ENCODE data around the gene UXS1. TPM values are rescaled to one million over a fixed set of nuclear protein-coding genes. Genes with fewer than 3 reads are reported as not detected.

The UXS1 gene
- polyA plus RNA-seq, 3 donors, result 75.0 to 85.4 (median 78.9) TPM

DNA sequence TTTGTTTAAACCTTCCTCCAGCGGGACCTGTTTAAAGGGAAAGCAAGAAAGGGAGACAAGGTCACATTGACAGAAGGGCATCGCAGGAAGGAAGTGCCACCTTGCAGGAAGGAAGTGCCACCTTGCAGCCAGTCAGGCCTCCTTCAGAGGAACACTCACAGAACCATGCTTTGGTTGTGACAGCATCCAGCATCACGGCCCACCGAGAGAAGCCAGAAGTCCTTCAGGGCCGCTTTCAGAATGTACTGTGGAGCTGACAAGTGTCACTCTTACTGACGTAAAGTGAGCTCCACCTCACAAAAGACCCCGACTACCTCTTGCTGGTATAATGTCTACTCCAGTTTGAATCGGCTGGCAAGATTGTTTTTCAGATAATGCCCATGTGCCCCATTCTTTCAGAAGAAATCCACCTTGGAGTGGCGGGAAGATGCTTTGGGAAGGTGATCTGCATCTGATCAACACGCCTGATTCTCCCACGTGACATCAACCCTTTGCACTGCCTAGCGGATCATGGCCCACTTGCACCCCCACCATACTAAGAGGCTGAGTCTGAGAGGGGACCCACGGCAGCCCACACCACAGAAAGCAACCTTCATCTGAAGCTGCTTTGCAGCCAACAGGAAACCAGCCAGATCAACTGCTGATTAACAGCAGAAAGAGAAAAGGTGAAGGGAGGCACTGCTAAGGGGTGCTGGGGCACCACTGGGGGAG lies 99.8 kb downstream of the UXS1 start:
- DNase-seq (ENCODE audit: low read depth in 3 of 3, low spot score in 2 of 3), result no peak

DNA sequence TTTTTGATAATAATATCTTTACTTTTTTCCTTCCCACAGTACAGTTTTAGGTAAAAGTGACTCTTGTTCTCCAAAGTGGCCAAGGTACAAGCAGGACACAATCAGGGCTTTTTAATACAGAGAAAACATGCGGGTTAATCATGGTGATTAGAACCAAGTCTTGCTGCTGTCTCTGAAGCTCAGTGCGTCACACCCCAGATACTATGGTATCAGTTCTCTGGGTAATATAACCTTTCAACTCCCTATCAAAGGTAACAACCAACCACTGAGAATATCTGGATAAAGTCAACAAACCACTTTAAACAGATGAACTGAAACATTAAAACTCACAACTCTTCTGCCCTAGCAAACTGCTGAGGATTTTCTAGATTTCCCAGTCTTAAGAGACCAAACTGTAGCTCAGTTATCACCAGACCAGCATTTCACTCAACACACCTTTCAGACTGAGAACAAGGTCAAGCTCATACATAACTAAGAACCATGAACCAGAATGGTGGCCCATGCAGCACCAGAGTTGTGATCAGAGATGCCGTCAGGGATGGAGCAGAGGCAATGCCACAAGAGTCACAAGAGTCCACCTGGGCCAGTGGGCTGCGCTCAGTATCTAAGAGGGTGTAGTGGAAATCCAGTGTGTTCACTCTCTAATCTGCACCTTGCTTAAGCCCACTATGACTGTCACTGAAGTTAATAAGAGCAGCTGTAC lies 103.0 kb downstream of the UXS1 start:
- no peak for DNase-seq (ENCODE audit: low read depth in 3 of 3, low spot score in 2 of 3)

DNA sequence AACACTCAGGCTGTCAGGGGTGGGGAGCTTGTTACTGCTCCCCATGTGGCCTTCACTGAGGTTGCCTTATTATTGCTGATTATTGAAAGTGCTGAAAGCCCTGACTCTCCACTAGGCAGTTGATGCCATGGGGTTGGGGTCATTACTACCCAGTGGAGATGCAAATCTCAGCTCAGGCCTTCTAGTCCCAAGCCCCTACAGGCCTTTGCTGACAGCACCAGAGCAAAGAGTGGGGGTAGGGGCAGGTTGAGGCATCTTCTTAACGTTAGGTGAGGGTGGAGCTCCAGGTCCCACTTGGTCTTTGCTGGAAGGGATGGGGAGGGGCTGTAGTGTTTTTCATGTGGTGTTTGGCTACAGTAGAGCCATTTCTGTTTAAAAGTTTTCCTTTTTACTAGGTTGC lies 104.5 kb downstream of the UXS1 start:
- DNase-seq (ENCODE audit: low read depth in 3 of 3, low spot score in 2 of 3), result no peak

DNA sequence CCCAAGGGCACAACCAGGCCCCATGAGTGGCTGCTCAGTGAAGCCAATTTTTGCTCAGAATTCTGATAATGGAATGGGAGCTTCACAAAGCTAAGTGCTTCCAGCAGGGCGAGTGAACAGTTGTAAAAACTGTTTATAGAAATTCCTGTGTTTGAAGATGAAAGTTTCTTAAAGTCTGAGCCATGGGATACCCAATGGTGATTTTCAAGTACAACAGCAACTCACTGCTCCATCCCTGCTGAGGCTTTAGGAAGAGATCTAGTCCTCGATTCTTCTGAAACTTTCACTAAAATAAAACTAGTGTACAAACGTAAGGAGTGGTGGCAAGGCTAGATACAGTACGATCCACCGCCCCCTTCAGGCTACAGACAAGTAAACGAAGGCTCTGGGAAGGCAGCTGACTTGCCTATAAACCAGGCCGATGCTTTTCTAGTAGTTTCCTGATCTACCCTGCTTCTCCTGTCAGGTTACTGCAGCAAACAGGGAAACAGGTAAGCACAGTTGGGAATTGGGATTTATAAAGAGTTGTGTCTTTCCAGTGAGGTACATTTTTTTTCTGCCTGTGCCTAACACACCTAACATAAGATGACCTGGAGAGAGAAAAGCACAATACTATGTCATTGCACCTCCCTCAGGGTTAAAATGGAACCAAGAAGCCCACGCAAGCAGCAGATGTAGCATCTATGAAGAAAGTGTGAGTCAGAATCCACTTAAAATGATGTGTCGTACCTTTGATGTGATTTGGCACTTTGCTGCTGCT lies 108.7 kb downstream of the UXS1 start:
- no peak for DNase-seq (ENCODE audit: low read depth in 3 of 3, low spot score in 2 of 3)

DNA sequence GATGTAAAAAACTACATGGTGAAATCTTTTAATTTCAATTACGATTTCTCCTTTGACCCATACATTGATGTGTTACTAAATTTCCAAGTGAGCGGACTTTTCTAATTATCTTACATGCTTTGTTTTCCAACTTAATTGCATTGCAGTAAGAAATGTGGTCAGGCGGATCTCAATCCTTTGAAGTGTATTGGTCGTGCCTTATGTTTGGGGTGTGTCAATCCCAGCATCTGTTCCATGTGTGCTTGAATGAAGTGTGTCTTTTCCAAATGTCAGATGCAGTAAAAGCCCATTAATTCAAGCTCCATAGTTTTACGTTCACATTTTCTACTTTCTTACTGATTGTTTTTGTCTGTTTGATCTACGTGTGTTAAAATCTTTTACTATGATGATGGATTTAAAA lies 113.1 kb downstream of the UXS1 start:
- DNase-seq (ENCODE audit: low read depth in 3 of 3, low spot score in 2 of 3), result no peak

DNA sequence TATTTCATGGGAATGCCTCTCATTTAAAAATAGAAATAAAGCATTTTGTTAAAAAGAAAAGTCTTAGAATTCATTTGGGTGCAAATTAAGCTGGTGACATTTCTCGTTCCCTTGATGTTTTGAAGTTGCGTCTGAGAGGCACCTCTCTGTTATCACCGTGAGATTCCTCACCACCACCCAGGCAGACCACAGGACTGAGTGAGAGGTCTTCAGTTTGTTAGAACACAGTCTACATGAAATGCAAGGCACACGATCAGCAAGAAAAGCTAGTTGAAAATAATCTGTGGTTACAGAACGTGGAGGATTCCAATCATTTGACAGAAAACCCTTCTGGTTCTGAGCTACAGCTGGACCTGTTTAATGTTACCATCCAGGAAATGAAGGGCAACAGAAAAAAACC lies 116.0 kb downstream of the UXS1 start:
- no peak for DNase-seq (ENCODE audit: low read depth in 3 of 3, low spot score in 2 of 3)

DNA sequence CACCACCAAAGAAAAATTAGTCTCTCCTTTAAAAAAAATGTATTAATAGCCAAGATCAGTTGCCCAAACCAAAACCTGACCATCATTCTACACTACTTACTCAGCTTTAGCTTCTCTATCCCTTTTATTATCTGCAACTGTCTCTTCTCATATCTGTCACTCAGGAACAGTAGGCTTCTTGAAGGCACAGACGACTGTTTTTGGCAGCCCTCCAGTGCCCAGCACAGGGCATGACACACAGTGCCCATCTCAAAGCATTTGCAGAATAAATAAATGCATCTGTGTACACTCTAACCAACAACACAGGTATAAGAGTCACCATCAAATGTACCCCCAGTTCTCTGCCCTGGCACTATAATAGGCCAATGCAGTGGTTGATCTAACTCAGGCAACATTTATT lies 117.2 kb downstream of the UXS1 start:
- DNase-seq (ENCODE audit: low read depth in 3 of 3, low spot score in 2 of 3), result no peak

DNA sequence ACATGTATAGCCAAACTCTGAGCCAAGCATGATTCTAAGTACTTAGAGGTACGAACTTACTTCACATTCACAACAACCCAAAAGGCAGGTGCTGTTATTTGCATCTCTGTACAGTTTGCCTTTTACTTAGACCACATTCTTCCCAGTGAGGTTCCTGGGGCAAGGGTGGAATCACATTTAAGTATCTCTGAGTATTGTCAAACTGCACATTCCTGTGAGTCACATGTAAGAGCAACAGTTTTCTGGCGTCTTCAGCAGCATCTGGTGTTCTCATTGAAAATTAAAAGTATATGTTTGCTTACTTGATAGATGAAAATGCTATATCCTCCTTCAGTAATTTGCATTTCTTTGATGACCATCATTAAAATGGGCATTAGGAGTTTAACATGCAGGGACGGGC lies 119.1 kb downstream of the UXS1 start:
- DNase-seq (ENCODE audit: low read depth in 3 of 3, low spot score in 2 of 3), result no peak

DNA sequence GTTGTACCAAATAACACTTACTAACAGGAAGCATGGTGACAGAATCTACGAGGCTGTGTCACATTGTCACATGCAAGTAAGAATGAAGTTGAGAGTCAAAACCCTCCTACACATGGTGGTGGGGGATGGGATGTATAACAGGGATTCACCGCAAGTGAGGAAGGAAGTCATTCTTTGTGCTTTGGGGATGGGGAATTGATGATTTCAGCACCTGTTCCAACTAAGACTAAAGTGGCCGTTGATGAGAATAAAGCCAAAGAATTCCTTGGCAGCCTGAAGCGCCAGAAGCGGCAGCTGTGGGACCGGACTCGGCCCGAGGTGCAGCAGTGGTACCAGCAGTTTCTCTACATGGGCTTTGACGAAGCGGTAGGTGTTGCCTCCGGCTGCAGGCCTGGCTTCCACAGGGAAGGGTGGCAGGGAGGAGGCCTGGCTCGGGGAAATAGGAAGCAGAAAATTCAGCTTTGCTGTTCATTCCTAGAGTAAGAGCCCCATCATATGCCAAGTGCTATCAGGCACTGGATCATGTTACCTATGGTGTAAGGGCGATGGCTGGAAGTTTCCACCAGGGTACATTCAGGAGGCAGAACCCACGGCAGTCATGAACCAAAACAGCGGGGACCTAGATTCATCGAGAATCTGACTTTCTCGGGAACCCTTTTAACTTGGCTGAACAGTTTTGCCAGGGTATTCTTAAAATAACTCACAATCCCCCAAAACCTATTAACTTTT lies 120.3 kb downstream of the UXS1 start:
- no peak for DNase-seq (ENCODE audit: low read depth in 3 of 3, low spot score in 2 of 3)

DNA sequence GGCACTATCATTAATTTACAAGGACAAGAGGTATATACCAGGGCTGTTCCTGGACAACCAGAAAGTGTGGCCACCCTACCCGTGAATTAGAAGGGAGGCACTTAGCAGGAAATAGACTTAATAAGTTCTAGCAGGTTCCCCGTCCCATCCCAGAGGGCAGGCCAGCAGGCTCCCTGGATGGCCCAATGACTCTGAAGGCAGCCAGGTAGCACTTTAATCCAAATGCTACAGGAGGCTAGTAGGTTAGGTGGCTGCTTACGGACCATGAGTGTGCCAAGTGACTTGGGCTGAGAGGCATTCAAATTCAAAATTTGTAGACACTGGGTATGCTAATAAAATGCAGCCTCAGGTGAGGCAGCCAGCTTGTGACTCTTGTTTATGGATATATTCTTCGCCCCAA lies 123.9 kb downstream of the UXS1 start:
- DNase-seq (ENCODE audit: low read depth in 3 of 3, low spot score in 2 of 3), result no peak

DNA sequence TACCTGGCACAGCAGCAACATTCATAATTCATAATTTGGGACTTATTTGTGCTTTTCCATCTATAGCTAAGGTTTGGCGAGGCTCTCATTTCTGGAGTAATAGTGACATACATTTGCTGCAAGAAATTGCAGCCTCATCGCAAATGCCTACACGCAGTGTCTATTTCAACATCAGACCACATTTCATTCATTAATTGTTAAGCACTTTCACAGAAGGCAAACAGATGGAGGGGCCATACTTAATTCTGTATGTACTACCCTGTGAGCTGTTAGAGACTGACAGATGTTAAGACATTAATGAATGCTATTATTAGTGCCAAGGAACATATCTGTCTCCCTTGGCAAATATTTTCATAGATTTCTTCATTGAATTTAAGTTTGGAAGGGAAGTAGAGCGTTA lies 125.7 kb downstream of the UXS1 start:
- no peak for DNase-seq (ENCODE audit: low read depth in 3 of 3, low spot score in 2 of 3)

DNA sequence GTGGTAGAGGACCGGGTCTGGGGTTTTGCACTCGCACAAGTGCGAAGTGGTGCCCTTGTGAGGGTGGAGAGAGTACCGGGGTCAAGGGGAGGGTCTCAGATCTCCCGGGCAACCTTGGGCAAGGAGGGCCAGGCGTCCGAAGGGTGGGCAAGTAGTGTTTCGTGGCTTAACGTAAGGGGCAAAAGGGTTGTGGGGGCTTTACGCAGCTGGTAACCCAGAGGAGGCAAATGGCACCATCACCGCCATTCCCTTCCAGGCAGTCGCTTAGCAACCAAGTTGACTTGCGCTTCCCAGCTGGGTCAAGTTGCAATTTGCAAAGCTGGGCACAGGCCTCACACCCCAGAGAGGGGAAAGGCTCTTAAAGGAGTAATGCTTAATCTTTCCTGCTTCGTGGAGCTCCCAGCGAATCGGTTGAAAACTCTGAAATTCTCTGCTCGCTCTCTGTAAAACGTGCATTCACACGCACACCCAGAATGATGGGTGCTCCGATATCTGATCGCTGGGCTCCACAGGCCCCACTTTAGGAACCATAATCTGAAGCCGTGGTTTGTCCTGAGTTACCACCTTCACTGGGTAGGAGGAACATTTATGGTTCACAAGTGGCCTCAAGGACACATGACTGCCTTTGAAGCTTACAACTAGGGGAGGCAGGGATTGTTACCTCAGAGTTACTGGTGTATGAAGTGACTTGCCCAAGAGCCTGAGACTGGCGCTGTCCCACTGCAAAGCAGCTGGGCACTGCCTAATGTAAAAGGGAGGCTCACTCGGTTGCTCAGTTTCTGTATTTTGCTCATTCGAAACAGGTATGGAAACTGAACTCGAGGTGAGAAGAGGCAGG lies 127.9 kb downstream of the UXS1 start:
- no peak for DNase-seq (ENCODE audit: low read depth in 3 of 3, low spot score in 2 of 3)

DNA sequence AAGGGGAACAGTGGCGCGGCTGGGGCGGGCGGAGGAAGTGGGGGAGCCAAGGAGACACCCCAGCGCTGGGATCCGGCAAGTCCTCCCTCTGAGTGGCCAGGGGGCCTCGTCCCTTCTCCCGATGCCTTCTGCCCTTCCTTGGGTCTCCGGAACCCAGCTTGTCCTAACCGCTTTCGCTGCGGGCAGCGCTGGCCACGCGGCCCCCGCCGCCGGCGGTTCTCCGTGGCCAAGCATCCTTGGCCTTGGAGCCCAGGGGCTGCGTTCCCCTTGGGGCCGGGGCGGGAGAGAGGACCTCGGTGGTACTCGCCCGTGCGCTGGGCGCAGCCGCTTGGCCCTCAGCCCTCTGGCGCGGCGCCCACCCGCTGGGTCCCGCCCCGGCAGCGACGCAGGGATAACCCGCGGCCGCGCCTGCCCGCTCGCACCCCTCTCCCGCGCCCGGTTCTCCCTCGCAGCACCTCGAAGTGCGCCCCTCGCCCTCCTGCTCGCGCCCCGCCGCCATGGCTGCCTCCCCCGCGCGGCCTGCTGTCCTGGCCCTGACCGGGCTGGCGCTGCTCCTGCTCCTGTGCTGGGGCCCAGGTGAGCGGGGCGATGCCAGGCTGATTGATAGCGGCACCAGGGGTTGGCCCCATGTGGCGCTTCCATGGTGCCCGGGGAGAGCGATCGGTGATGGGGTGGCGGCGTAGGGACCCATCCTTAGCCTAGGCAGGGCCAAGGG lies 128.7 kb downstream of the UXS1 start:
- DNase-seq (ENCODE audit: low read depth in 3 of 3, low spot score in 2 of 3), result no peak

DNA sequence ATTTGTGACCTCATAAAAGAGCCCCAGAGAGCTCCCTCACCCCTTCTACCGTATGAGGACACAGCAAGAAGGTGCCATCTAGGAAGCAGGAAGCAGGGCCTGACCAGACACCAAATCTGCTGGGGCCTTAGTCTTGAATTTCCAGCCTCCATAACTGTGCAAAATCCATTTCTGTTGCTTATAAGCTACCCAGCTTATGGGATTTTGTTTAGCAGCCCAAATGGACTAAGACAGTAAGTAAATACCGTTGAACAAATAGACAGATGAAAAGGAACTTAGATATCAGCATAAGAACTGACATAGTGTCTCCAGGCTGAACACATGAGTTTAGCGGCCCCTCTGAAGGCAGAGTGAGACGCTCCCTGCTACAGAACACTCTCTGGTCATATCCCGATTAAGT lies 130.9 kb downstream of the UXS1 start:
- DNase-seq (ENCODE audit: low read depth in 3 of 3, low spot score in 2 of 3), result no peak

DNA sequence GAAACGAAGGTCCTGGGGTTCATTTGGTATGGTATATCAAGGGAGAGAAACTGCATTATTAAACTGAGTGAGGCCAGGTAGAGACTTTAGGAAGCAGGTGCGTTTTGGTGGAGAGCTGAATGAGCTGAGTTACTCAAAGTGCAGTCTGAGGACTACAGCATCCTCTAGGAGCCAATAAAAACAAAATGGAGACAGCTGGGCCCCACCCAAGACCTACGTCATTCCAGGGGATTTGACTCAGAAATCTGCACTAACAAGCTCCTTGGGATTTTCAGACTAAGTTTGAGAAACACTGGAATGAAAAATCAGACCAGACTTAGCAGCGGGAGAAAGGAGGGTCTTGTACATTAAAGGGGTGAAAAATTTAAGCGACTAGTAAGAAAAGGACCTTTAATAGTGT lies 131.5 kb downstream of the UXS1 start:
- no peak for DNase-seq (ENCODE audit: low read depth in 3 of 3, low spot score in 2 of 3)

DNA sequence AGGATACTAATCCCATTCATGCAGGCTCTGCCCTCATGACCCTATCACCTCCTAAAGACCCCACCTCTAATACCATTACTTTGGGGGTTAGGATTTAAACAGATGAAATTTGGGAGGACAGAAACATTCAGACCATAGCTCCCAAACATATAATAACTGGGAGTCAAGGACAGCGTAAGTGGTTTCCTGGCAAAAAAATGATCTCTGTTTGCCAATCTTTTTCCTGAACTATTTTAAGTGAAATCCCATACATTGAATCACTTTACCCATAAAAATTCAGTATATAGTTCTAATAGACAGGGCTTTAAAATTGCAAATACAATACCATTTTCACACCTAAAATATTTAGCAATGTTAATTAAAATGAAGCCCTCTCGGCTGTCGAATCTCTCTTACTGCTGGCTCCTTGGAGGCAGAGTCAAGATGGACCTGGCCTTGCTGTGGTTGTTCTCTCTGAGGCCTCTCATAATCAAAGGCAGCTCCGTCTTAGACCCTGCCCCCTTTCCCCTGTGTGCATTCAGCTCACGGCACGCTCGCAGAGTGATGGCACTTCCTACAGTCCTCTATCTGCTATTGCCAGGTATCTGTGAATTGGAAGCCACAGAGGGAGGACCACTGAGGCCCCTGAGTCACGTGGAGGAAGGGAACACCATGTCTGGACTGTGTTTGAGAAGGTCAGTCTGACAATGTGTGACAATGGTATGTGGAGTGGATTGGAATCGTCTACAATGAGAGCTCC lies 132.3 kb downstream of the UXS1 start:
- no peak for DNase-seq (ENCODE audit: low read depth in 3 of 3, low spot score in 2 of 3)

DNA sequence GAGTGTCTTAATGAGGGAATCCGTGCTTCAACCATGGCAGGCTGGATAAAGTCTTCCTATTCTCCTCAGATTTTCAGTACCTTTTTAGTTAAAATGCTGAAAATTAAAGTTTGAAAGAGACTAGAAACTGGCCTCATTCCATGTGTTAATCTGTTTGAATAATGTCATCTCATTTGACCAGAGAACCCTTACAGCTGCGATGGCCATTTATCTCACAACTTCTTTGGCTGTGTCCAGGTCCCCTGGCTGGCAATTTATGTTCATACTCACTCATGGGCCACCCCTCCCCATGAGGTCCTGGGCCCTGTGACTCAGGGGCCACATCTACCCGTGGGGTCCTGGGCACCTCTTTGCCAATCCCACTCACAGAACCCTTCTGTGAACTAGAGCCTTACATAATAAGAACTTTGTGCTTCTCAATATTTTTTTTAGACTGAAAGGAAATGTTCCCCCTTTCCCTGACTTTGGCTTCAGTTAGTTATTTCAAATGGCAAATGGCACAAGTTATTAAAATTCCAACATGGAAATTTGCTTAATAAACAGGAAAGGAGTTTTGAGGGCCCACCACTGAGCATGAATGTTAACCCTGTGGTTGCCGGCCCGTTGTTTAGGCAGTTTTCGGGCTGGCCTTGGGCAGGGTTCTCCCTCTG lies 134.6 kb downstream of the UXS1 start:
- DNase-seq (ENCODE audit: low read depth in 3 of 3, low spot score in 2 of 3), result no peak

DNA sequence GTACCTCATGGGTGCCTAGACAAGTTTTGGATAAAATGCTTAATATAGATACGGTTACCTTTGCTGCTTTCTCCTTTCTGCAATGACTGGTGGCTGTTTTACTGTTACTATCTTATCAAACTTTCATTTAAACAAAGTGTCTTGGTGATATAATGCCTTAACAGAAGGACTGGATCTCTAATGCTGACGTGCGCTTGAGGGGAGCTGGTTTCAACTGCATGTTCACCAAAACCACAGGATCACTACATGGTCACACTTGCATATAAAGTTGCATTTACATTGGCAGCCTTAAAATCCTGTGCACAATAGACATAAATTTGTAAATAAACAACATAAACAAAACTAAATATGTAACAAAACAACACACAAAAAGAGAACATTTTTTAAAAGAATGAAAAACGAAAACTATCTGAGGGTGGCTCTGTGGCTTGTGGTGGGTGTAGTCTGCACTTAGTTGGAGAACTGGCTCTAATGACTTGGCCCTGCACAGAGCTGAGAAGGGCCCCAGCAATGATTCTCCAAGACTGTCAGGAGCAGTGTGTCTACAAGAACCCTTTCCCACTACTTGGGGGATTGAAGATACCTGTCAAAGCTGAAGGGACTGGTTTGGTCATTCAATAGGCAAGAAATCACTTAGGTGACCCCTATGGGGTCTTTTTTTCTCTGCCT lies 135.5 kb downstream of the UXS1 start:
- no peak for DNase-seq (ENCODE audit: low read depth in 3 of 3, low spot score in 2 of 3)
